SU-DHL-6 (cell line): ENCODE measurements around the gene ROS1.
"Not testable (repeated sequence)": the region's sequence is repeated elsewhere in the genome, so short reads cannot be mapped to it uniquely, and the experiment has no call there.

Experiments
- H2AFZ ChIP-seq: fragments of 200-600 bp; sonication (generic); 2 replicates; pipeline ENCODE4 v1.6.1; 2014; ENCODE audit warnings: low read depth, mild to moderate bottlenecking, moderate library complexity, mixed read lengths, antibody characterized with exemption, low read length; ENCODE audit not compliant: severe bottlenecking
- H3F3A ChIP-seq: fragments of 200-600 bp; shearing (Covaris generic); 2 replicates; pipeline ENCODE4 v1.6.0; 2016; ENCODE audit warnings: antibody characterized with exemption, mild to moderate bottlenecking; ENCODE audit not compliant: insufficient read depth
- H3K27ac ChIP-seq: fragments of 200-600 bp; sonication (generic); 2 replicates; pipeline ENCODE4 v1.5.1; 2016; ENCODE audit warnings: low read depth, mild to moderate bottlenecking, low read length, moderate library complexity, mixed read lengths
- H3K27me3 ChIP-seq: fragments of 200-600 bp; sonication (generic), shearing (Covaris generic); 2 replicates; pipeline ENCODE4 v1.6.0; 2014; ENCODE audit warnings: mild to moderate bottlenecking, low read length
- H3K36me3 ChIP-seq: fragments of 200-600 bp; sonication (generic); 2 replicates; pipeline ENCODE4 v1.6.1; 2014; ENCODE audit warnings: mild to moderate bottlenecking, low read length, mixed read lengths
- H3K4me2 ChIP-seq: fragments of 300-600, 200-600 bp; shearing (Covaris generic), sonication (generic); 2 replicates; pipeline ENCODE4 v1.6.0; 2014; ENCODE audit warnings: low read length, low read depth, mild to moderate bottlenecking; ENCODE audit not compliant: poor library complexity, severe bottlenecking
- H3K4me3 ChIP-seq: fragments of 200-600 bp; sonication (generic); 2 replicates; pipeline ENCODE4 v1.5.1; 2014; ENCODE audit warnings: antibody characterized with exemption, low read length, mild to moderate bottlenecking, mixed read lengths; ENCODE audit not compliant: insufficient read depth, poor library complexity, severe bottlenecking
- H3K79me2 ChIP-seq: fragments of 200-600 bp; sonication (generic); 2 replicates; pipeline ENCODE4 v1.6.1; 2014; ENCODE audit warnings: mild to moderate bottlenecking, low read length, moderate library complexity; ENCODE audit not compliant: insufficient read depth
- H3K9ac ChIP-seq: fragments of 200-600 bp; sonication (generic); 2 replicates; pipeline ENCODE4 v1.7.0; 2014; ENCODE audit warnings: mild to moderate bottlenecking, low read length
- H3K9me2 ChIP-seq: fragments of 200-600 bp; sonication (generic); replicated peaks from 2 replicates; pipeline ENCODE4 v1.6.1; 2014; ENCODE audit warnings: low read length; ENCODE audit not compliant: insufficient read depth
- H3K9me3 ChIP-seq: fragments of 200-600 bp; sonication (generic); 2 replicates; pipeline ENCODE4 v1.6.1; 2014; ENCODE audit warnings: low read length, mixed read lengths; ENCODE audit not compliant: insufficient read depth
- H4K20me1 ChIP-seq: fragments of 200-600 bp; sonication (generic); 2 replicates; pipeline ENCODE4 v1.6.1; 2014; ENCODE audit warnings: low read depth, mild to moderate bottlenecking, antibody characterized with exemption, low read length, moderate library complexity, mixed read lengths
- CTCF ChIP-seq: fragments of 200-600 bp; sonication (generic); IDR thresholded peaks from one replicate; pipeline ENCODE4 v1.5.1; 2017; ENCODE audit warnings: antibody characterized with exemption, mild to moderate bottlenecking, low read length, moderate library complexity; ENCODE audit not compliant: insufficient read depth, poor library complexity, severe bottlenecking
- EZH2phosphoT487 ChIP-seq: fragments of 200-600 bp; sonication (generic), shearing (Covaris generic); conservative IDR thresholded peaks from 2 replicates; pipeline ENCODE4 v1.6.1; 2018; ENCODE audit warnings: mild to moderate bottlenecking, antibody characterized with exemption, low read length, moderate library complexity, mixed read lengths

The ROS1 gene

DNA sequence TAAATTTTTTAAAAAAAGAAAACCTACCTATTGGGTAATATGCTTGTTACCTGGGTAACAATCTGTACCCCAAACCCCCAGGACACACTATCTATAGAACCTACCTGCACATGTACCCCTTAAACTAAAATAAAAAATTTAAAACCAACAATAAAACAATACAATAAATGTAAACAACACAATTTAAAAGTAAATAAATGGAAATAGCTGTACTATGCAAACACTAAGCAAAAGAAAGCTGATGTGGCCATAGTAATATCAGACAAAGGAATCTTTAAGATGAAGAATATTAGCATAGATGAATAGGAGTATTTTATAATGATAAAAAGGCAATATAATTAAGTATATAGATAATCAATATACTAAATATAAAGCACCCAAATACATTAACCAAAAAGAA, 50.3 kb downstream of the ROS1 start:
- Histone ChIP-seq H4K20me1 (no peaks in the 10 kb centered on the region), H3K36me3 (no peaks in the 10 kb centered on the region), H3K9me3 (no peaks in the 10 kb centered on the region; the same call in 1 of the 2 replicates), H3K4me2 (no peak overlapping the region), H3K27me3 (no peaks in the 10 kb centered on the region), H3K79me2 (no peaks in the 10 kb centered on the region), H3K27ac (no peak overlapping the region), H3F3A (no peaks in the 10 kb centered on the region), H3K9me2 (no peaks in the 10 kb centered on the region), H3K4me3 (no peak overlapping the region), H3K9ac (no peak overlapping the region), H2AFZ (no peak overlapping the region)
- TF ChIP-seq CTCF (no peak), EZH2phosphoT487 (no peak)

- no peaks in the 10 kb centered on the region for H3K79me2 ChIP-seq
- H3F3A ChIP-seq, result no peaks in the 10 kb centered on the region
- H3K27ac ChIP-seq, result no peak overlapping the region
- H3K9ac ChIP-seq, result no peak overlapping the region
- no peaks in the 10 kb centered on the region for H4K20me1 ChIP-seq
- H3K4me3 ChIP-seq, result no peak overlapping the region
- no peaks in the 10 kb centered on the region; the same call in 1 of the 2 replicates for H3K9me3 ChIP-seq
- H3K4me2 ChIP-seq, result no peak overlapping the region
- no peaks in the 10 kb centered on the region for H3K9me2 ChIP-seq
- no peak for TF ChIP-seq CTCF
- TF ChIP-seq EZH2phosphoT487, result no peak
- no peaks in the 10 kb centered on the region for H3K36me3 ChIP-seq
- H2AFZ ChIP-seq, result no peak overlapping the region
- H3K27me3 ChIP-seq, result no peaks in the 10 kb centered on the region
Observed at GRCh38 chr6:117373211-117373813, 52.4 kb downstream of the ROS1 start.

DNA sequence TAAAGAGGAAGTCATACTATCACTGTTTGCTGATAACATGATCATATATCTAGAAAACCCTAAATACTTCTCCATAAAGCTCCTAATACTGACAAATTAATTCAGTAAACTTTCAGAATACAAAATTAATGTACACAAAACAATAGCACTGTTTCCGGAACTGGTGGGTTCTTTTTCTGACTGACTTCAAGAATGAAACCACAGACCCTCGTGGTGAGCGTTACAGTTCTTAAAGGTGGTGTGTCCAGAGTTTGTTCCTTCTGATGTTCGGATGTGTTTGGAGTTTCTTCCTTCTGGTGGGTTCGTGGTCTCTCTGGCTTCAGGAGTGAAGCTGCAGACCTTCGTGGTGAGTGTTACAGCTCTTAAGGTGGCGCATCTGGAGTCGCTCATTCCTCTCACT, 53.5 kb downstream of the ROS1 start:
- not testable (repeated sequence) for H3K9me3 ChIP-seq, H3K9me2 ChIP-seq, H3K4me2 ChIP-seq, H3K9ac ChIP-seq, H4K20me1 ChIP-seq, H3K27ac ChIP-seq, H2AFZ ChIP-seq, H3K79me2 ChIP-seq, H3K36me3 ChIP-seq, H3K4me3 ChIP-seq, H3F3A ChIP-seq, H3K27me3 ChIP-seq

- Histone ChIP-seq H3K4me2 (no peak overlapping the region), H3K4me3 (no peak overlapping the region), H3K9ac (no peak overlapping the region), H3K79me2 (no peaks in the 10 kb centered on the region), H2AFZ (no peak overlapping the region), H3K9me3 (no peaks in the 10 kb centered on the region; the same call in 1 of the 2 replicates), H3F3A (no peaks in the 10 kb centered on the region), H3K27ac (no peak overlapping the region), H3K9me2 (no peaks in the 10 kb centered on the region), H3K27me3 (no peaks in the 10 kb centered on the region), H3K36me3 (no peaks in the 10 kb centered on the region), H4K20me1 (no peaks in the 10 kb centered on the region)
- TF ChIP-seq CTCF, result no peak
- no peak for TF ChIP-seq EZH2phosphoT487
Observed at GRCh38 chr6:117371492-117371891, 54.2 kb downstream of the ROS1 start.
